Mesenchymal stem cell (in vitro differentiated cells and primary cell): ENCODE measurements around the gene LBH.

Experiments used
- DNase-seq: peaks from one replicate; pipeline ENCODE4 v3.0.0-alpha.2; 2013
- H2AFZ ChIP-seq: one replicate; pipeline ENCODE4 v1.6.1; 2013; ENCODE audit warnings: low read depth, mild to moderate bottlenecking, control low read depth, inconsistent platforms, low read length, moderate library complexity
- H2AK5ac ChIP-seq: 2 replicates; pipeline ENCODE4 v1.6.1; 2013; ENCODE audit warnings: low read length, moderate library complexity, mild to moderate bottlenecking, inconsistent platforms; ENCODE audit not compliant: severe bottlenecking
- H2BK120ac ChIP-seq: one replicate; pipeline ENCODE4 v1.6.1; 2013; ENCODE audit warnings: low read depth, mild to moderate bottlenecking, inconsistent platforms, low read length, moderate library complexity
- H2BK12ac ChIP-seq, 2 experiments: one replicate each; pipeline ENCODE4 v1.6.1; 2013; ENCODE audit warnings: inconsistent platforms in 2 of 2, low read length in 2 of 2, mild to moderate bottlenecking in 2 of 2, moderate library complexity in 2 of 2, control low read depth in 1 of 2
- H2BK15ac ChIP-seq: one replicate; pipeline ENCODE4 v1.6.1; 2013; ENCODE audit warnings: mild to moderate bottlenecking, low read depth, inconsistent platforms; ENCODE audit not compliant: poor library complexity, severe bottlenecking
- H2BK5ac ChIP-seq: 2 replicates; pipeline ENCODE4 v1.6.1; 2013; ENCODE audit warnings: low read depth, mild to moderate bottlenecking, low read length, control low read depth, inconsistent platforms; ENCODE audit not compliant: poor library complexity, severe bottlenecking
- H3K14ac ChIP-seq, 2 experiments: one replicate each; pipeline ENCODE4 v1.6.1; 2013; ENCODE audit warnings: inconsistent platforms in 2 of 2, low read length in 2 of 2, control low read depth in 1 of 2, mild to moderate bottlenecking in 1 of 2, moderate library complexity in 1 of 2
- H3K18ac ChIP-seq, 2 experiments: one replicate each; pipeline ENCODE4 v1.6.1; 2013; ENCODE audit warnings: inconsistent platforms in 2 of 2, low read length in 2 of 2, control low read depth in 1 of 2, low read depth in 1 of 2, mild to moderate bottlenecking in 1 of 2
- H3K23ac ChIP-seq, 2 experiments: one replicate each; pipeline ENCODE4 v1.6.1; 2013; ENCODE audit warnings: inconsistent platforms in 2 of 2, low read length in 2 of 2, mild to moderate bottlenecking in 2 of 2, moderate library complexity in 2 of 2, control low read depth in 1 of 2
- H3K27ac ChIP-seq: 2 replicates; pipeline ENCODE4 v1.5.1; 2013; ENCODE audit warnings: mild to moderate bottlenecking, moderate library complexity, low read length, control low read depth, inconsistent platforms; ENCODE audit not compliant: poor library complexity, severe bottlenecking
- H3K27me3 ChIP-seq, 2 experiments: 2 replicates each; pipeline versions ENCODE4 v1.6.1 to v1.7.0; 2013; ENCODE audit warnings: low read length in 2 of 2, mild to moderate bottlenecking in 2 of 2, moderate library complexity in 2 of 2, control low read depth in 1 of 2, inconsistent platforms in 1 of 2; ENCODE audit not compliant: control insufficient read depth in 1 of 2, insufficient read depth in 1 of 2
- H3K36me3 ChIP-seq, 2 experiments: 2 replicates each; pipeline versions ENCODE4 v1.6.1 to v1.7.0; 2013; ENCODE audit warnings: low read length in 2 of 2, control low read depth in 1 of 2, inconsistent platforms in 1 of 2, low read depth in 1 of 2, mild to moderate bottlenecking in 1 of 2; ENCODE audit not compliant: insufficient read depth in 2 of 2, control insufficient read depth in 1 of 2
- H3K4ac ChIP-seq, 2 experiments: one replicate each; pipeline ENCODE4 v1.6.1; 2013; ENCODE audit warnings: inconsistent platforms in 2 of 2, low read length in 2 of 2, mild to moderate bottlenecking in 2 of 2, moderate library complexity in 2 of 2, control low read depth in 1 of 2, low read depth in 1 of 2
- H3K4me1 ChIP-seq: 2 replicates; pipeline ENCODE4 v1.6.1; 2013; ENCODE audit warnings: low read depth, low read length, control low read depth; ENCODE audit not compliant: control insufficient read depth, insufficient read depth
- H3K4me2 ChIP-seq: 2 replicates; pipeline ENCODE4 v1.6.1; 2013; ENCODE audit warnings: low read length, mild to moderate bottlenecking, inconsistent platforms; ENCODE audit not compliant: poor library complexity, severe bottlenecking
- H3K4me3 ChIP-seq, 2 experiments: 2 replicates each; pipeline versions ENCODE4 v1.5.1 to v1.7.0; 2013; ENCODE audit warnings: low read length in 2 of 2, mild to moderate bottlenecking in 2 of 2, control low read depth in 1 of 2, low read depth in 1 of 2; ENCODE audit not compliant: insufficient read depth in 1 of 2
- H3K79me1 ChIP-seq: replicated peaks from 2 replicates; pipeline ENCODE4 v1.6.1; 2013; ENCODE audit warnings: mild to moderate bottlenecking, control low read depth, low read length, inconsistent platforms; ENCODE audit not compliant: poor library complexity, severe bottlenecking
- H3K9ac ChIP-seq: 2 replicates; pipeline ENCODE4 v1.7.0; 2013; ENCODE audit warnings: mild to moderate bottlenecking, low read length, moderate library complexity
- H3K9me3 ChIP-seq: 2 replicates; pipeline ENCODE4 v1.7.0; 2013; ENCODE audit warnings: mild to moderate bottlenecking, low read length; ENCODE audit not compliant: control insufficient read depth
- H4K8ac ChIP-seq: one replicate; pipeline ENCODE4 v1.6.1; 2013; ENCODE audit warnings: inconsistent platforms, mild to moderate bottlenecking, low read length, moderate library complexity
- H4K91ac ChIP-seq: one replicate; pipeline ENCODE4 v1.6.1; 2013; ENCODE audit warnings: mild to moderate bottlenecking, low read length, inconsistent platforms
- WGBS: methylation state at CpG from one replicate; pipeline ENCODE4 v1.1.7; 2013; ENCODE audit warnings: mixed read lengths; 5-methylcytosine and 5-hydroxymethylcytosine counted together

The LBH gene

GRCh38 chr2:30226144-30227032 is 4.9 kb upstream of the LBH start:
- Histone ChIP-seq H4K91ac (peak overlapping the region; percentile 7), H3K4me3 (no peak overlapping the region), H3K18ac (peak overlapping the region in 1 of 2 experiments; percentile 19), H3K9me3 (no peaks in the 10 kb centered on the region), H2BK5ac (no peak overlapping the region), H3K27ac (no peak overlapping the region), H2BK12ac (peak overlapping the region in 1 of 2 experiments; percentile 49), H2BK15ac (peak overlapping the region; percentile 73), H3K79me1 (no peaks in the 10 kb centered on the region), H3K4me1 (peaks cover 14% of the 10 kb centered on the region), H3K4me2 (no peak overlapping the region), H4K8ac (peak overlapping the region; percentile 76), H3K23ac (no peak overlapping the region), H2AK5ac (peak overlapping the region; percentile 1), H2AFZ (no peak overlapping the region), H3K4ac (no peak overlapping the region), H2BK120ac (peak overlapping the region; percentile 11), H3K36me3 (no peaks in the 10 kb centered on the region), H3K14ac (no peak overlapping the region), H3K27me3 (peaks cover 18 to 26% of the 10 kb centered on the region in 2 experiments), H3K9ac (no peak overlapping the region)
- no peak for DNase-seq
- 83% methylated on average over 8 of the region's 10 CpGs for WGBS

GRCh38 chr2:30229596-30229995 is 1.7 kb upstream of the LBH start:
- Histone ChIP-seq H2AFZ (no peak overlapping the region), H3K18ac (no peak overlapping the region), H4K91ac (no peak overlapping the region), H2BK5ac (no peak overlapping the region), H3K27me3 (peaks cover 6 to 24% of the 10 kb centered on the region in 2 experiments), H3K4me3 (no peak overlapping the region), H3K23ac (peak overlapping the region in 1 of 2 experiments; percentile 91), H4K8ac (peak overlapping the region; percentile 8), H2BK120ac (no peak overlapping the region), H2BK15ac (peak overlapping the region; percentile 37), H2BK12ac (peak overlapping the region in 1 of 2 experiments; percentile 18), H3K4ac (peak overlapping the region in 1 of 2 experiments; percentile 20), H3K14ac (no peak overlapping the region), H3K27ac (no peak overlapping the region), H3K4me2 (no peak overlapping the region), H3K9ac (no peak overlapping the region), H3K4me1 (peaks cover 30% of the 10 kb centered on the region), H3K9me3 (no peaks in the 10 kb centered on the region), H3K79me1 (no peaks in the 10 kb centered on the region), H3K36me3 (no peaks in the 10 kb centered on the region), H2AK5ac (no peak overlapping the region)
- 86% methylated on average over 3 of the region's 3 CpGs for WGBS
- DNase-seq, result no peak

GRCh38 chr2:30230497-30231211 is 680 bp upstream of the LBH start:
- peak overlapping the region in 1 of 2 experiments; percentile 96 for H3K23ac ChIP-seq
- H3K9me3 ChIP-seq, result no peaks in the 10 kb centered on the region
- H3K9ac ChIP-seq, result peak overlapping the region; percentile 87
- no peak overlapping the region for H2BK120ac ChIP-seq
- peak overlapping the region; percentile 53 for H2AFZ ChIP-seq
- H3K27ac ChIP-seq, result no peak overlapping the region
- peaks cover 28% of the 10 kb centered on the region for H3K4me1 ChIP-seq
- H2AK5ac ChIP-seq, result no peak overlapping the region
- peak overlapping the region; percentile 87 for H4K91ac ChIP-seq
- peaks cover 1 to 6% of the 10 kb centered on the region in 2 experiments for H3K36me3 ChIP-seq
- 2% methylated on average over 38 of the region's 50 CpGs for WGBS
- H3K4ac ChIP-seq, result peak overlapping the region; percentile 13 to 35
- peak overlapping the region in 1 of 2 experiments; percentile 57 for H3K14ac ChIP-seq
- peak overlapping the region; percentile 95 for H3K4me2 ChIP-seq
- H2BK12ac ChIP-seq, result peak overlapping the region in 1 of 2 experiments; percentile 21
- peak; percentile 46 for DNase-seq
- H3K79me1 ChIP-seq, result no peaks in the 10 kb centered on the region
- peaks cover 6 to 34% of the 10 kb centered on the region in 2 experiments for H3K27me3 ChIP-seq
- peak overlapping the region; percentile 82 to 93 for H3K18ac ChIP-seq
- H3K4me3 ChIP-seq, result peak overlapping the region; percentile 80 to 85
- H2BK5ac ChIP-seq, result no peak overlapping the region
- H4K8ac ChIP-seq, result peak overlapping the region; percentile 76
- peak overlapping the region; percentile 38 for H2BK15ac ChIP-seq
